Neural cell (in vitro differentiated cells): ENCODE results near the gene TJP1. TPM values are rescaled to one million over a fixed set of nuclear protein-coding genes. Genes with fewer than 3 reads are reported as not detected.

Experiments used
- H2AFZ ChIP-seq: fragments of 200-600, 300-800 bp; sonication (generic), shearing (Covaris generic); 2 replicates; pipeline ENCODE4 v1.6.0; 2014; ENCODE audit warnings: low read depth, mild to moderate bottlenecking, antibody characterized with exemption, low read length, moderate library complexity
- H3F3A ChIP-seq: fragments of 200-600 bp; shearing (Covaris generic); 2 replicates; pipeline ENCODE4 v1.6.1; 2016; ENCODE audit warnings: mild to moderate bottlenecking, moderate library complexity, mixed read lengths, antibody characterized with exemption, low read length; ENCODE audit not compliant: insufficient read depth, poor library complexity, severe bottlenecking
- H3K27ac ChIP-seq: fragments of 200-600, 300-800 bp; sonication (generic), shearing (Covaris generic); 2 replicates; pipeline ENCODE4 v1.5.1; 2014; ENCODE audit warnings: mild to moderate bottlenecking, low read length, moderate library complexity
- H3K27me3 ChIP-seq: fragments of 300-800, 200-600 bp; sonication (generic), shearing (Covaris generic); 2 replicates; pipeline ENCODE4 v1.6.0; 2014; ENCODE audit warnings: mild to moderate bottlenecking, low read depth, low read length, moderate library complexity; ENCODE audit not compliant: insufficient read depth
- H3K36me3 ChIP-seq: fragments of 300-800, 200-600 bp; sonication (generic), shearing (Covaris generic); 2 replicates; pipeline ENCODE4 v1.5.1; 2014; ENCODE audit warnings: mild to moderate bottlenecking, antibody characterized with exemption, low read length, moderate library complexity; ENCODE audit not compliant: insufficient read depth
- H3K4me2 ChIP-seq: fragments of 300-800, 200-600 bp; sonication (generic), shearing (Covaris generic); 2 replicates; pipeline ENCODE4 v1.6.0; 2014; ENCODE audit warnings: mild to moderate bottlenecking, low read length
- H3K4me3 ChIP-seq: fragments of 300-800, 200-600 bp; sonication (generic), shearing (Covaris generic); 2 replicates; pipeline ENCODE4 v1.5.1; 2014; ENCODE audit warnings: mild to moderate bottlenecking, low read length, moderate library complexity
- H3K79me2 ChIP-seq: fragments of 200-600 bp; shearing (Covaris generic); replicated peaks from 2 replicates; pipeline ENCODE4 v1.6.0; 2014; ENCODE audit warnings: mild to moderate bottlenecking, low read length, moderate library complexity; ENCODE audit not compliant: insufficient read depth
- H3K9ac ChIP-seq: fragments of 300-800, 200-600 bp; sonication (generic), shearing (Covaris generic); 2 replicates; pipeline ENCODE4 v1.6.1; 2016; ENCODE audit warnings: mild to moderate bottlenecking, low read length, mixed read lengths
- H3K9me2 ChIP-seq: fragments of 200-600 bp; shearing (Covaris generic); 2 replicates; pipeline ENCODE4 v1.6.1; 2016; ENCODE audit warnings: mild to moderate bottlenecking, low read length, mixed read lengths; ENCODE audit not compliant: insufficient read depth
- H3K9me3 ChIP-seq: fragments of 200-600, 300-800 bp; sonication (generic), shearing (Covaris generic); 2 replicates; pipeline ENCODE4 v1.6.1; 2016; ENCODE audit warnings: mild to moderate bottlenecking, mixed run types, low read length, moderate library complexity, mixed read lengths
- H4K20me1 ChIP-seq: fragments of 200-600 bp; shearing (Covaris generic); 2 replicates; pipeline ENCODE4 v1.6.1; 2016; ENCODE audit warnings: mild to moderate bottlenecking, mixed run types; ENCODE audit not compliant: insufficient read depth
- EP300 ChIP-seq: fragments of 450-650 bp; conservative IDR thresholded peaks from 2 replicates; pipeline ENCODE4 v1.6.1; 2014; ENCODE audit warnings: antibody characterized with exemption, mild to moderate bottlenecking, moderate library complexity; ENCODE audit not compliant: poor library complexity, severe bottlenecking
- EZH2 ChIP-seq: fragments of 200-600, 300-800 bp; shearing (Covaris generic), sonication (generic); IDR thresholded peaks from 2 replicates; pipeline ENCODE4 v1.6.1; 2014; ENCODE audit warnings: antibody characterized with exemption, low read length, borderline replicate concordance, mild to moderate bottlenecking; ENCODE audit not compliant: insufficient read depth, poor library complexity, severe bottlenecking
- MXI1 ChIP-seq: fragments of 450-650 bp; conservative IDR thresholded peaks from 2 replicates; pipeline ENCODE4 v1.6.1; 2014; ENCODE audit warnings: antibody characterized with exemption, mild to moderate bottlenecking; ENCODE audit not compliant: poor library complexity, severe bottlenecking
- POLR2AphosphoS5 ChIP-seq: IDR thresholded peaks from 2 replicates; pipeline ENCODE4 v1.6.1; 2012
- RAD21 ChIP-seq: fragments of 450-650 bp; conservative IDR thresholded peaks from 2 replicates; pipeline ENCODE4 v1.6.1; 2014; ENCODE audit warnings: antibody characterized with exemption, mild to moderate bottlenecking, moderate library complexity
- SMC3 ChIP-seq: fragments of 450-650 bp; conservative IDR thresholded peaks from 2 replicates; pipeline ENCODE4 v1.6.1; 2014; ENCODE audit warnings: antibody characterized with exemption, mild to moderate bottlenecking, moderate library complexity; ENCODE audit not compliant: poor library complexity
- TAF1 ChIP-seq: IDR thresholded peaks from 2 replicates; pipeline ENCODE4 v1.6.1; 2012; ENCODE audit warnings: low read depth
- polyA plus RNA-seq: library from polyadenylated mRNA; depleted of rRNA; stranded (reverse); fragments of >200 nt; gene quantifications from 2 replicates; pipeline ENCODE4 v1.2.3, GENCODE V29; 2014
- TF ChIP-seq, protein P1 (sequence below): fragments of 450-650 bp; IDR thresholded peaks from 2 replicates; pipeline ENCODE4 v1.5.1; 2014; ENCODE audit warnings: antibody characterized with exemption, mild to moderate bottlenecking, moderate library complexity; ENCODE audit not compliant: poor library complexity, severe bottlenecking
- TF ChIP-seq, protein P2 (sequence below): IDR thresholded peaks from 2 replicates; pipeline ENCODE4 v1.6.1; 2012; ENCODE audit warnings: borderline replicate concordance

The TJP1 gene
- polyA plus RNA-seq, 1 donor from 2014 or later = 6.2 TPM

DNA sequence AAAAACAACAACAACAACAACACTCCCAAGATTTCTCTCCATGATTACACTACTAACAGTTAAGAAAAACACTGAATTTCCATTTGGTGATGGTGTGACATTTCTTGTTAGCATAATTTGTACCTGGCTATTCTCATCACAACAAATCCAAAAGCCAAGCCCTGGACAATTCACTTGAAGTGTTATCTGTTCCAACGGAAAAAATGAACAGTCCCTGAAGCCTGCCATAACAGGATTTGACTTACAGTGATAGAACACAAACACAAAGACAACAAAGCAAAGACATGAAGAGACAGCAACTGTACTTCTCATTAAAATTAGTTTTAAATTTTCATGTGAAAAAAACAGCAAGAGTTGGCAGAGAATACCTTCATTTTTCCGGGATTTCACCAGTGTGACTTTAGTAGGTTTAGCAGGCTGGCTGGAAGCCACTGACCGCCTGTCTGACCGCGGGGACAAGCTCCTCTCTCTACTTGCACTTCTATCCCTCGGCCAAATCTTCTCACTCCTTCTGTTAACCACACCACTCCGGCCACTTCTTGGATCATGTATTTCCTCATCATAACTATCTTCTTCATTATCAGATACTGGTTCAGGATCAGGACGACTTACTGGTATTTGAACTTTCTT lies 56.3 kb downstream of the TJP1 start:
- no peaks in the 10 kb centered on the region for H3K36me3 ChIP-seq
- no peaks in the 10 kb centered on the region for H4K20me1 ChIP-seq
- H3F3A ChIP-seq = no peaks in the 10 kb centered on the region
- no peaks in the 10 kb centered on the region for H3K9me2 ChIP-seq
- H3K9me3 ChIP-seq = no peaks in the 10 kb centered on the region
- no peak overlapping the region for H3K4me2 ChIP-seq
- no peak for TF ChIP-seq POLR2AphosphoS5
- no peak for TF ChIP-seq TAF1
- no peak for TF ChIP-seq EP300
- TF ChIP-seq EZH2 = no peak
- TF ChIP-seq, protein P1, sequence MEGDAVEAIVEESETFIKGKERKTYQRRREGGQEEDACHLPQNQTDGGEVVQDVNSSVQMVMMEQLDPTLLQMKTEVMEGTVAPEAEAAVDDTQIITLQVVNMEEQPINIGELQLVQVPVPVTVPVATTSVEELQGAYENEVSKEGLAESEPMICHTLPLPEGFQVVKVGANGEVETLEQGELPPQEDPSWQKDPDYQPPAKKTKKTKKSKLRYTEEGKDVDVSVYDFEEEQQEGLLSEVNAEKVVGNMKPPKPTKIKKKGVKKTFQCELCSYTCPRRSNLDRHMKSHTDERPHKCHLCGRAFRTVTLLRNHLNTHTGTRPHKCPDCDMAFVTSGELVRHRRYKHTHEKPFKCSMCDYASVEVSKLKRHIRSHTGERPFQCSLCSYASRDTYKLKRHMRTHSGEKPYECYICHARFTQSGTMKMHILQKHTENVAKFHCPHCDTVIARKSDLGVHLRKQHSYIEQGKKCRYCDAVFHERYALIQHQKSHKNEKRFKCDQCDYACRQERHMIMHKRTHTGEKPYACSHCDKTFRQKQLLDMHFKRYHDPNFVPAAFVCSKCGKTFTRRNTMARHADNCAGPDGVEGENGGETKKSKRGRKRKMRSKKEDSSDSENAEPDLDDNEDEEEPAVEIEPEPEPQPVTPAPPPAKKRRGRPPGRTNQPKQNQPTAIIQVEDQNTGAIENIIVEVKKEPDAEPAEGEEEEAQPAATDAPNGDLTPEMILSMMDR = no peak
- no peak for TF ChIP-seq SMC3
- no peak for TF ChIP-seq RAD21
- TF ChIP-seq, protein P2, sequence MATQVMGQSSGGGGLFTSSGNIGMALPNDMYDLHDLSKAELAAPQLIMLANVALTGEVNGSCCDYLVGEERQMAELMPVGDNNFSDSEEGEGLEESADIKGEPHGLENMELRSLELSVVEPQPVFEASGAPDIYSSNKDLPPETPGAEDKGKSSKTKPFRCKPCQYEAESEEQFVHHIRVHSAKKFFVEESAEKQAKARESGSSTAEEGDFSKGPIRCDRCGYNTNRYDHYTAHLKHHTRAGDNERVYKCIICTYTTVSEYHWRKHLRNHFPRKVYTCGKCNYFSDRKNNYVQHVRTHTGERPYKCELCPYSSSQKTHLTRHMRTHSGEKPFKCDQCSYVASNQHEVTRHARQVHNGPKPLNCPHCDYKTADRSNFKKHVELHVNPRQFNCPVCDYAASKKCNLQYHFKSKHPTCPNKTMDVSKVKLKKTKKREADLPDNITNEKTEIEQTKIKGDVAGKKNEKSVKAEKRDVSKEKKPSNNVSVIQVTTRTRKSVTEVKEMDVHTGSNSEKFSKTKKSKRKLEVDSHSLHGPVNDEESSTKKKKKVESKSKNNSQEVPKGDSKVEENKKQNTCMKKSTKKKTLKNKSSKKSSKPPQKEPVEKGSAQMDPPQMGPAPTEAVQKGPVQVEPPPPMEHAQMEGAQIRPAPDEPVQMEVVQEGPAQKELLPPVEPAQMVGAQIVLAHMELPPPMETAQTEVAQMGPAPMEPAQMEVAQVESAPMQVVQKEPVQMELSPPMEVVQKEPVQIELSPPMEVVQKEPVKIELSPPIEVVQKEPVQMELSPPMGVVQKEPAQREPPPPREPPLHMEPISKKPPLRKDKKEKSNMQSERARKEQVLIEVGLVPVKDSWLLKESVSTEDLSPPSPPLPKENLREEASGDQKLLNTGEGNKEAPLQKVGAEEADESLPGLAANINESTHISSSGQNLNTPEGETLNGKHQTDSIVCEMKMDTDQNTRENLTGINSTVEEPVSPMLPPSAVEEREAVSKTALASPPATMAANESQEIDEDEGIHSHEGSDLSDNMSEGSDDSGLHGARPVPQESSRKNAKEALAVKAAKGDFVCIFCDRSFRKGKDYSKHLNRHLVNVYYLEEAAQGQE = no peak
- no peak for TF ChIP-seq MXI1
- H3K9ac ChIP-seq = no peak overlapping the region
- H3K27ac ChIP-seq = no peak overlapping the region
- H2AFZ ChIP-seq = no peak overlapping the region
- H3K79me2 ChIP-seq = no peaks in the 10 kb centered on the region
- no peaks in the 10 kb centered on the region for H3K27me3 ChIP-seq
- no peak overlapping the region for H3K4me3 ChIP-seq

DNA sequence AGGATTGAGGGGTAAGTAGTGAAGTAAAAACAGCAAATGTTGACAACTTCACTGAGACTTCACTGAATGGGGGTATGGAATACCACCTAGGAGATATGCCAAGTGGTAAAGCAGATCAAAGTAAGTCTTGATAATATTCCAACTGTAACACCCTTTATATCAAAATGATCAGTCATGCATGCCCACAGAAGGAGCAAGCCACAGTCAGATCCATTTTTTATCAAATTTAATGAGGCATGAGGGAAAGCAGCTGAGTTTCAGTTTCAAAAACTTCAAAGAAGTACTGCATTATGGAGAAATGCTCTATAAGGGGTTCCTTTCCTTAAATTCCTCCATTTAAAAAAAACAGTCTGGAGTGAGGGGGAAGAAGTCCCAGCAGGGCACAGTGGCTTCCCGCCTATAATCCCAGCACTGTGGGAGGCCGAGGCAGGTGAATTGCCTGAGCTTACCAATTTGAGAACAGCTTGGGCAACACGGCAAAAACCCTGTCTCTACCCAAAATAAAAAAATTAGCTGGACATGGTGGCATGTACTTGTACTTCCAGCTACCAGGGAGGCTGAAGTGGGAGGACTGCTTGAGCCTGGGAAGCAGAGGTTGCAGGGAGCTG lies 56.9 kb downstream of the TJP1 start:
- H2AFZ ChIP-seq = no peak overlapping the region
- no peak overlapping the region for H3K9ac ChIP-seq
- H4K20me1 ChIP-seq = no peaks in the 10 kb centered on the region
- TF ChIP-seq EZH2 (no peak), EP300 (no peak), SMC3 (no peak), MXI1 (no peak), POLR2AphosphoS5 (no peak), RAD21 (no peak), TAF1 (no peak)
- TF ChIP-seq, protein P1 = no peak
- TF ChIP-seq, protein P2 = no peak
- no peaks in the 10 kb centered on the region for H3K36me3 ChIP-seq
- H3K27me3 ChIP-seq = no peaks in the 10 kb centered on the region
- no peak overlapping the region for H3K27ac ChIP-seq
- no peaks in the 10 kb centered on the region for H3F3A ChIP-seq
- H3K79me2 ChIP-seq = no peaks in the 10 kb centered on the region
- no peak overlapping the region for H3K4me3 ChIP-seq
- H3K9me2 ChIP-seq = no peaks in the 10 kb centered on the region
- H3K4me2 ChIP-seq = no peak overlapping the region
- H3K9me3 ChIP-seq = no peaks in the 10 kb centered on the region
